BE2C (cell line): ENCODE data around the gene FRMD5.

ENCODE experiments used
- DNase-seq: peaks from one replicate; pipeline ENCODE4 v3.0.0-alpha.2; 2020
- H3K27me3 ChIP-seq: fragments of 250-450 bp; sonication (Bioruptor Pico); 2 replicates; pipeline ENCODE4 v1.5.1; 2020; ENCODE audit warnings: mild to moderate bottlenecking
- H3K36me3 ChIP-seq: fragments of 250-450 bp; sonication (Bioruptor Pico); 2 replicates; pipeline ENCODE4 v1.5.1; 2020; ENCODE audit warnings: mild to moderate bottlenecking
- H3K4me1 ChIP-seq: fragments of 250-450 bp; sonication (Bioruptor Pico); 2 replicates; pipeline ENCODE4 v1.5.1; 2020
- H3K4me3 ChIP-seq: 2 replicates; pipeline ENCODE4 v1.5.1; 2011; ENCODE audit warnings: low read depth, low read length
- H3K9me3 ChIP-seq: fragments of 250-450 bp; sonication (Bioruptor Pico); 2 replicates; pipeline ENCODE4 v1.5.1; 2020
- TF ChIP-seq, protein P1 (sequence below): IDR thresholded peaks from 2 replicates; pipeline ENCODE4 v1.5.1; 2012; ENCODE audit warnings: mild to moderate bottlenecking, low read depth, low read length

Gene FRMD5

DNA sequence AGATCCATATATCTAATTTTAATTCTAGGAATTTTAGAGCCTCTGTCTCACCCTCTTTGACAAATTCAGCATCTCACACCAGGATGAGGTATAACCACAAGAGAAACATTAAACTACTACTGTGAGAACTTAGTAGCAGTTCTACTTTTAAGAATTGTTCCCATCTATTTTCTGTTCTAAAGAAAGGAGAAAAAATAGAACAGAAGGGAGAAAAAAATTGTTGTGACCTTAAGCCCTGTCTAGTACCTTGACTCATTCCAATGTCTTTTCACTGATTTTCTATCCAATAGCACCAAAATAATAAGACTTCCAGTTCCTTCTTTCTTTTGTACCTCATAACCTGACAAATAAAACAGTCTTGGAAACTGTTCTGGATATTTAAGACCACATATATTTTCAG is 37.0 kb downstream of the FRMD5 start:
- no peak overlapping the region for H3K4me3 ChIP-seq
- TF ChIP-seq, protein P1, sequence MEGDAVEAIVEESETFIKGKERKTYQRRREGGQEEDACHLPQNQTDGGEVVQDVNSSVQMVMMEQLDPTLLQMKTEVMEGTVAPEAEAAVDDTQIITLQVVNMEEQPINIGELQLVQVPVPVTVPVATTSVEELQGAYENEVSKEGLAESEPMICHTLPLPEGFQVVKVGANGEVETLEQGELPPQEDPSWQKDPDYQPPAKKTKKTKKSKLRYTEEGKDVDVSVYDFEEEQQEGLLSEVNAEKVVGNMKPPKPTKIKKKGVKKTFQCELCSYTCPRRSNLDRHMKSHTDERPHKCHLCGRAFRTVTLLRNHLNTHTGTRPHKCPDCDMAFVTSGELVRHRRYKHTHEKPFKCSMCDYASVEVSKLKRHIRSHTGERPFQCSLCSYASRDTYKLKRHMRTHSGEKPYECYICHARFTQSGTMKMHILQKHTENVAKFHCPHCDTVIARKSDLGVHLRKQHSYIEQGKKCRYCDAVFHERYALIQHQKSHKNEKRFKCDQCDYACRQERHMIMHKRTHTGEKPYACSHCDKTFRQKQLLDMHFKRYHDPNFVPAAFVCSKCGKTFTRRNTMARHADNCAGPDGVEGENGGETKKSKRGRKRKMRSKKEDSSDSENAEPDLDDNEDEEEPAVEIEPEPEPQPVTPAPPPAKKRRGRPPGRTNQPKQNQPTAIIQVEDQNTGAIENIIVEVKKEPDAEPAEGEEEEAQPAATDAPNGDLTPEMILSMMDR, result no peak
- H3K27me3 ChIP-seq, result no peaks in the 10 kb centered on the region
- H3K9me3 ChIP-seq, result no peaks in the 10 kb centered on the region
- H3K4me1 ChIP-seq, result no peaks in the 10 kb centered on the region
- DNase-seq, result no peak
- no peaks in the 10 kb centered on the region for H3K36me3 ChIP-seq

DNA sequence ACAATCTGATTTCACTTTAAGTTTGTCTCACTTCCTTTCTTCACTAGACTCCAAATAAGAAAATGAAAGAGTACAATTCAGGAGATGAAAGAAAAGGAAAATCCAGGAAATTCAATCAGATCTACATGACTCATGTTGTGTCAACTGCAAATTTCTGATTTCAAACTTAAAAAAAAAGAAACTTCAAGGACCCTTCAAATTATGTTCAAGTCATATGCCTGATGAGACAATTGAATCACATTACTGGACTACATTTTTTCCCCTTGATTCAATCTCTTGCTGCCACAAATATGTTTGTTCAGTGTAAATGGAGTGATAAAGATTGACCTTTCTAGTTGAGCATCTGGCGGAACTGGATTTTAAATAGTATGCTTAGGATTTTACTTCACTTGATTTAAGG is 37.4 kb downstream of the FRMD5 start:
- Histone ChIP-seq H3K27me3 (no peaks in the 10 kb centered on the region), H3K4me1 (no peaks in the 10 kb centered on the region), H3K4me3 (no peak overlapping the region), H3K36me3 (no peaks in the 10 kb centered on the region), H3K9me3 (no peaks in the 10 kb centered on the region)
- no peak for DNase-seq
- TF ChIP-seq, protein P1, result no peak

DNA sequence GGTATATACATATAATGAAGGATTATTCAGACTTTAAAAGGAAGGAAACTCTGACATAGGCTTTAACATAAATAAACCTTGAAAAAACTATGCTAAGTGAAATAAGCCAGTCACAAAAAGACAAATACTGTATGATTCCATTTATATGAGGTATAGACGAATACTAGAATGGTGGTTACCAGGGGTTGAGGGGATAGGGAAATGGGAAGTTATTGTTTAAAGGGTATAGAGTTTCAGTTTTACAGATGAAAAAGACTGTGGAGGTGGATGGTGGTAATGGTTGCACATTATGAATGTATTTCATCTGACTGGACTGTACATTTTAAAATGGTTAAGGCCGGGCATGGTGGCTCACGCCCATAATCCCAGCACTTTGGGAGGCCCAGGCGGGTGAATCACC is 41.7 kb downstream of the FRMD5 start:
- no peaks in the 10 kb centered on the region for H3K4me1 ChIP-seq
- no peaks in the 10 kb centered on the region for H3K27me3 ChIP-seq
- no peaks in the 10 kb centered on the region for H3K9me3 ChIP-seq
- no peak overlapping the region for H3K4me3 ChIP-seq
- H3K36me3 ChIP-seq, result no peaks in the 10 kb centered on the region
- no peak for DNase-seq
- TF ChIP-seq, protein P1, result no peak

DNA sequence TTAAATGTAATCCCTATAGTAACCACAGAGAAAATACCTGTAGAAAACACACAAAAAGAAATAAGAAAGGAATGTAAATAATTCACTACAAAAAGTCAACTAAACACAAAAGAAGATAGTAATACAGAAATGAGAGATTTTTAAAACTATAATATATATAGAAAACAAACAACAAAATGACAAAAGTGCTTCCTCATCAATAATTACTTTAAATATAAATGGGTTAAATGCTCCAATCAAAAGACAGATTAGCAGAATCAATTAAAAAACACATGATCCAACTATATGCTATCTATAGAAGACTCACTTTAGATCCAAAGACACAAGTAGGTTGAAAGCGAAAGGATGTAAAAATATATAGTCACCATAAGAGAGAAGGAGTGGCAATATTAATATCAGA is 45.8 kb downstream of the FRMD5 start:
- Histone ChIP-seq H3K27me3 (no peaks in the 10 kb centered on the region), H3K4me1 (peaks cover 11% of the 10 kb centered on the region), H3K9me3 (no peaks in the 10 kb centered on the region), H3K4me3 (no peak overlapping the region), H3K36me3 (no peaks in the 10 kb centered on the region)
- no peak for DNase-seq
- TF ChIP-seq, protein P1, result no peak

DNA sequence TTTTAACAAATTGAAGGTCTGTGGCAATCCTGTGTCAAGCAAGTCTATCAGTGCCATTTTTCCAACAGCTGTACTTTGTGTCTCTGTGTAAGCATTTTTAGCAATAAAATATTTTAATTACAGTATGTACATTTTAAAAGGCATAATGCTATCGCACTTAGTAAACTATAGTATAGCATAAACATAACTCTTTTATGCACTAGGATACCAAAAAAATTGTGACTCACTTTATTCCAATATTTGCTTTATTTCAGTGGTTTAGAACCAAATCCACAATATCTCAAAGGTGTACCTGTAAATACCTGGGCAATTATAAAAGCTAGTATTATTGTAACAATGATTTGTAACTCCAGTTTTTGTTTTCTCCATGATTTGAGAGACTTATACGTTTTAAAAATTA is 46.5 kb downstream of the FRMD5 start:
- TF ChIP-seq, protein P1, result no peak
- DNase-seq, result no peak
- Histone ChIP-seq H3K4me1 (peaks cover 13% of the 10 kb centered on the region), H3K4me3 (no peak overlapping the region), H3K27me3 (no peaks in the 10 kb centered on the region), H3K36me3 (no peaks in the 10 kb centered on the region), H3K9me3 (no peaks in the 10 kb centered on the region)

DNA sequence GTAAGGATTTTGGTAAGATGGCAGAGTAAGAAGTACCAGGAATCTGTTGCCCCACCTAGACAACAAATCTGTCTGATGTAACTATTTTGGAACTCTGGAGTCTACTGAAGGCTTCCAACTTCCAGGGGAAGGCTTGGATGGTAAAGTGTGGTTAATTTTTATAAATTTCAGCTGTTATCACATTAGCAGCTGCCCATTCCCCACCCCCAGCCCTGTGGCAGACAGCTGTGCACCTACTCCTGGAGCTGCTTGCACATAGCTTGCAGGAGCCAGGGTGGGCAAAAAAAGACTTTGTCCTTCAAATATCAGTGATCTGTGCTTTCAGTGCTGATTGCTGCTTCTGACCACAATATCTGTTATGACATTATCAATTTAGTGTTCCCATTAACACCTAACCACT is 47.4 kb downstream of the FRMD5 start:
- Histone ChIP-seq H3K36me3 (no peaks in the 10 kb centered on the region), H3K9me3 (no peaks in the 10 kb centered on the region), H3K4me1 (peaks cover 13% of the 10 kb centered on the region), H3K27me3 (no peaks in the 10 kb centered on the region), H3K4me3 (no peak overlapping the region)
- DNase-seq, result no peak
- TF ChIP-seq, protein P1, result no peak
